GDM1 (cell line): ENCODE data around the gene TIPARP.

Experiments used
- DNase-seq: peaks from one replicate; lab custom pipeline; 2025; lab: John Stamatoyannopoulos, UW

TIPARP gene

DNA sequence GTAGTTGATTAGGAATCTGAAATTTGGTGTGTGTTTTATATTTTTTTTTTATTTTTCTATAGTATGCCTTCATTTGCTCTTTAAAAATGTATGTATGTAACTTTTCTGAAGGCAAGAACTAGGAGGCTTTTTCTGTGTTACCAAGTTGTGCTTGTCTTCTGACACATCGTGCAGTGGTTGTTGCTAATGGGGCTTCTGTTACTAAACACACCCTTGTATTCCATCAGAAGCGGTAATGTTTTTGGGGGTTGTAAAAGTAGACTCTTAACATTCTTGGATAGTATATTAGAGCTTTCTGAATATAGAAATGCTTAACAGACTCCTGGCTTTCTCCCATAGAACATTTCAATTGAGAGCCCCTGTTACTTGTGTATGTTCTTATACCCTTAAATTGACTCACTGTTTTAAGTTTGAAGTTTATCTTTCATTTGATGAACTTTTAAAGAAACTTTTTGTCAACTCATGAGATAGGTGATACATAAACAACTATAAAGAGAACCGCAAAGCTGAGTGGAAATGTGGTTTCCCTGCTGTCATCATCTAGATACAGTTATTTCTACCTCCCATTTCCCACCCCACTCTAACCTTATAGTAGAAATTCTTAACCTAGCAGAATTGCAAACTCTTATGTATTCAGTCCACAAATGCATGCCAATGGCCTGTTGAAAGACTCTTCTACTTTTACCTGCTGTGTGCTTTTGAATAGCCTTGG is 2.5 kb downstream of the TIPARP start:
- no peak for DNase-seq

- DNase-seq: no peak
Observed at GRCh38 chr3:156677536-156677935, 3.1 kb downstream of the TIPARP start.

GRCh38 chr3:156678197-156678596 is 3.8 kb downstream of the TIPARP start:
- DNase-seq: no peak

DNA sequence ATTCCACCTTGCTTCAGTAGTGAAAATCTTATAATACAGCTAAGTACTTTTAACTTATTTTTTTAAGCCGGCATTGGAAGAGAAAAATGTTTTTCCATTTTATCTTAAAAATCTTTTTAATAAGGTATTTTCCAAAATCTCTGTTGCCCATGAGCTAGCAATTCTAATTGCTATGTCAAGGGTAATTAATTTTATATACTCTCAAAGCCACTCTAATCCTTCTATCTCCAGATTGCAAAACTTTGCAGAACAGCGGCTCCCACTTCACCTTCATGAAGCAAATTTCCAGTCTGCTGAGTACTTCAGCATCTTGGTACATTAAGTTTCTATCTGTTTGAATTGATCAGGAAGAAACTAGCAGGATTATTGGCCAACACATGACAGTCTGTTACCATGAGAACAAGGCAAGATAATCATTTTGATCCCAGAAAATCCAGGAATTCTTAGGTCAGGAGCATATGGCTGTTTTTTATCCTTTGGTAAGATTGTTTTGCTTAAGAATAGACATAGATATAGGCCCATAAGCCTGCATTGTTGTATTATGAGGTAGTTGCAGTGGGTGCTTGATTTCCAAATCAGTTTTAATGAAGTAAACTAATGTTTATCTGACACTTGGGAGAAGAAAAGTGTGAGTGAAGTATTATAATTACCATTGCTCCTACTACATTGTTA is 6.0 kb downstream of the TIPARP start:
- DNase-seq: no peak

DNA sequence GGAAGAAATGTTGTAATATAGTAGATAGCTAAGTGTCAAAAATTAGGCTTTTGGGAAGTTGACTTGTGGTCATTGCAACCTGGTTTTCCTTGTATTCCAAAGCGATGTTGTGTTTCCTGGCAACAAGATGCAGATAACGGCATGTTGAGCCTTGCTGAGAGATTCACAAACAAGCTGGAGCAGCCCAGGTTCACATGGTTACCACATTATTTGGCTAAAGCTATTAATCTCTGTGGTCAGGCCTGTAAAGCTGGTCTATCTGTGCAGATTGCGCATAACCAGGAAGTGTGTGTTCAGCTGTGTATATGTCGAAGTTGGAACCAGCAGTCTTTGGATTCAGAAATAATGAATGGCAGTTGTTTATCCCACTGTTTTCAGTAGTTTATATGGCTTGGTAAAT is 6.6 kb downstream of the TIPARP start:
- DNase-seq: no peak

DNA sequence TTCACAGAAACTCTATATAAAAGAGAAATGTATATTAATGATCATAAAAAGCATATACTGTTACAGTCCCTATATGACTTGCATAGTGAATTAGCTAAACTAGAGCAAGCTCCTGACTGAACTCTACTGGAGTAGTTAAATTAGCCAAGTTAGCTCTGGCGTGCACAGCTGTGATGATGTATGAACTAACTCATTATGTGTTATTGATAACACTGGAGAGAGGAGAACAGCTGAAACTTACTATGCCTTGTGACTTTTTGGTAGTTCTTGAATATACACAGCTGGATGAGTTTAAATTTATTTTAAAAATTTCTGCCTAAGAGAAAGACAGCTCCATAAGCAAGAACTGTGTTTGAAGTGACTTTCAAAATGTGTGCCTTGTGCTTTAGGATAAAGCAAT is 8.1 kb downstream of the TIPARP start:
- no peak for DNase-seq

DNA sequence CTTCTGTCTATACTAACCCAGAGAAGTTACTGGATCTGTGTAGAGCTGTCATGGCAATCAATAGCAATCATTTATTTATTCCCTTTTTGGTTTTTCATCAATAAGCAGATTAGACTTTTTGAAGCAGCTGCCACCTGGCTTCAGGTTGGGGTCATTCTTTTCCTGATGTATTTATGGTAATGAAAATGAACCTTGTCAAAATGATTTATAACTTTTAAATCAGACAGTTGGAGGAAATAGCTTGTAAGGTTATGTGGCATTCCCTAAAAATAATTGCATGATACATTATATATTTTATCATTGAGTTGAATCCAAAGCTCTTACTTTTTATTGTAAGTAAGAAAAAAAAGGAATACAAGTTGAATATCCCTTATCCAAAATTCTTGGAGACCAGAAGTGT is 8.6 kb downstream of the TIPARP start:
- no peak for DNase-seq

- no peak for DNase-seq
Observed at GRCh38 chr3:156685198-156685597, 10.8 kb downstream of the TIPARP start.

DNA sequence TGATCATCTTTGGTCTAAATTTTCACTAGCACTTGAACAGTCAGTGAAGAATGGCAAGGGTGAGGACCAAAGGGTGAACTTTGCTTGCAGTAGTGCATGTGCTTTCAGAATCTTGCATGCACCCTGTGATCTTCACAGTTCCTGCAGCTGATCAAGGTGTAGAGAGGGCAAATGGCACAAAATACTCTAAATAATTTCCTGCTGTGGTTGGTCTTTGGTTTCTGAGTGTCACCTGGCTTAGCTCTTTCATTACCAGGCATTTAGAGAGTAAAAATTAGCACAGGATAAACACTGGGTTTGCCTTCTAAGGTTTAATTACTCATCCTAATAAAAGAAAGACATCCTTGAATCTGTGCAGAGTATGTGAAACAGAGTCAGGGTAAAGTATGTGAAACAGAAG is 11.4 kb downstream of the TIPARP start:
- no peak for DNase-seq

- DNase-seq: no peak
Observed at GRCh38 chr3:156687023-156687422, 12.6 kb downstream of the TIPARP start.

- DNase-seq: no peak
Observed at GRCh38 chr3:156688632-156689452, 14.5 kb downstream of the TIPARP start.

- DNase-seq: no peak
Observed at GRCh38 chr3:156689608-156690007, 15.2 kb downstream of the TIPARP start.

GRCh38 chr3:156691920-156692319 is 17.5 kb downstream of the TIPARP start:
- DNase-seq: no peak

- no peak for DNase-seq
Observed at GRCh38 chr3:156693166-156693565, 18.8 kb downstream of the TIPARP start.

DNA sequence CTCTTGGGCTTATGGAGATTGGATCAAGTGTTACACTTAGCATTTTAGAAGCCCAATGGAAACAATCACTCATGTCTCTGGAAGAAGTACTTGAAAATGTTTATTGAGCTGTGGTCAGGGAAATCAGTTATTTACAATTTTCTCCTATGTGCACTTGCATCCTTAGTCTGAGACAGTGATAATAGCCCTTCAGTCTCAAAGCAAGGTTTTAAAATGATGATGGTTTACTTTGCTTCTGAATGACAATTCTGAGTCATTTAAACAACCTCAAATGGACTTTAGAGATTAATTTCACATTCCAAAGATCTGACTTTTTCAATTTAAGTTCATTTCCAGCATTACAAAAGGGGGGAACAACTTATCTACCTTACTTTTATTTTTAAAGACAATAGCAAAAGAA is 20.1 kb downstream of the TIPARP start:
- no peak for DNase-seq

- no peak for DNase-seq
Observed at GRCh38 chr3:156702367-156702766, 28.0 kb downstream of the TIPARP start.

- no peak for DNase-seq
Observed at GRCh38 chr3:156704370-156705036, 30.1 kb downstream of the TIPARP start.

GRCh38 chr3:156705761-156706616 is 31.6 kb downstream of the TIPARP start:
- DNase-seq: no peak

DNA sequence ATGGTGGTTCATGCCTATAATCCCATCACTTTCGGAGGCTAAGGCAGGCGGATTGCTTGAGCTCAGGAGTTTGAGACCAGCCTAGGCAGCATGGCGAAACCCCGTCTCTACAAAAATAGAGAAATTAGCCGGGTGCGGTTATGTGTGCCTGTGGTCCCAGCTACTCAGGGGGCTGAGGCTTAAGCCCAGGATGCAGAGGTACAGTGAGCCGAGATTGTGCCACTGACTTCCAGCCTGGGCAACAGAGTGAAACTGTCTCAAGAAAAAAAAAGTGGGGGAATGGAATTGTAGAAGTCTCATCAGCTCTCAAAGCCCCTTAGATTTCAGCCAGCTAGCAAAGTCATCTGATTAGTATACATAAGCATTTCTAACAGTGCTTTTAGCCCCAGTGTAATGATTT is 33.2 kb downstream of the TIPARP start:
- DNase-seq: no peak

- DNase-seq: no peak
Observed at GRCh38 chr3:156710429-156710828, 36.0 kb downstream of the TIPARP start.

- no peak for DNase-seq
Observed at GRCh38 chr3:156711113-156711512, 36.7 kb downstream of the TIPARP start.
